Kidney (tissue), 14 donors: ENCODE data around the gene SOWAHD. TPM values are rescaled to one million over a fixed set of nuclear protein-coding genes. Genes with fewer than 3 reads are reported as not detected.

Experiments
- DNase-seq, 5 donors: peaks; one replicate each; pipeline ENCODE4 v3.0.0-alpha.2; 2013 to 2020
- FAIRE-seq: peaks from 2 replicates; lab custom pipeline; 2012; peaks lifted over from hg19 to GRCh38; lab: Jason Lieb, UNC
- H3K27ac ChIP-seq, 2 donors: one replicate each; pipeline ENCODE4 v1.7.0; 2013; ENCODE audit warnings: low read depth in 2 of 2, low read length in 2 of 2, inconsistent platforms in 1 of 2
- H3K27me3 ChIP-seq: one replicate; pipeline ENCODE4 v1.7.1; 2013; ENCODE audit warnings: low read length, inconsistent platforms; ENCODE audit not compliant: control insufficient read depth, insufficient read depth
- H3K36me3 ChIP-seq, 3 donors: one replicate each; pipeline versions ENCODE4 v1.7.0 to v1.7.1; 2013; ENCODE audit warnings: low read length in 3 of 3, control low read depth in 1 of 3, inconsistent platforms in 1 of 3; ENCODE audit not compliant: insufficient read depth in 3 of 3, control insufficient read depth in 2 of 3
- H3K4me1 ChIP-seq, 3 donors: one replicate each; pipeline versions ENCODE4 v1.7.0 to v1.7.1; 2013; ENCODE audit warnings: low read length in 3 of 3, inconsistent platforms in 1 of 3, low read depth in 1 of 3; ENCODE audit not compliant: control insufficient read depth in 2 of 3, insufficient read depth in 2 of 3
- H3K4me3 ChIP-seq, 3 donors: one replicate each; pipeline versions ENCODE4 v1.7.0 to v1.8.1; 2013; ENCODE audit warnings: low read length in 3 of 3, control low read depth in 1 of 3, inconsistent platforms in 1 of 3
- H3K9ac ChIP-seq, 3 donors: one replicate each; pipeline versions ENCODE4 v1.7.0 to v1.7.1; 2013; ENCODE audit warnings: low read length in 3 of 3, control low read depth in 1 of 3, inconsistent platforms in 1 of 3
- H3K9me3 ChIP-seq, 3 donors: one replicate each; pipeline versions ENCODE4 v1.7.0 to v1.7.1; 2013; ENCODE audit warnings: low read length in 3 of 3, control low read depth in 1 of 3, inconsistent platforms in 1 of 3; ENCODE audit not compliant: control insufficient read depth in 2 of 3, insufficient read depth in 1 of 3
- CTCF ChIP-seq: IDR thresholded peaks from 3 replicates; pipeline ENCODE4 v1.5.1; 2012; ENCODE audit warnings: mild to moderate bottlenecking, moderate library complexity, borderline replicate concordance; ENCODE audit not compliant: insufficient read depth; ENCODE audit errors: extremely low read depth
- intact Hi-C: fragments of 100-400 bp; cut with DNase I; formaldehyde crosslinking; loops from one replicate; pipeline ENCODE4 v1.11.1; 2022
- polyA plus RNA-seq: library from polyadenylated mRNA; stranded (reverse); fragments of 350-450 nt; fragmentation: Illumina TruSeq; extraction: RNeasy Lipid Tissue Mini Kit (QIAGEN cat#74804); gene quantifications from one replicate; pipeline ENCODE4 v1.2.3, GENCODE V29; 2014; ENCODE audit warnings: low read depth, low replicate concordance; ENCODE audit not compliant: insufficient read depth
- total RNA-seq: library from RNA; stranded (reverse); fragmentation: NEBNext Ultra II Directional; extraction: Animal tissue kit (Norgen Biotek cat#: 25700); gene quantifications from one replicate; pipeline ENCODE4 v1.2.1, GENCODE V29; 2021
- donor health status: control.
- donor health status: control.
- donor health status: control.
- donor health status: control.
- donor health status: control.
- donor health status: DM: yes; HTN: yes; CAD: no.
- donor health status: Normal renal cell carcinoma (clear cell type).

SOWAHD gene
- total and polyA plus RNA-seq, 2 donors from 2014 or later: 0.92 to 1.3 TPM

DNA sequence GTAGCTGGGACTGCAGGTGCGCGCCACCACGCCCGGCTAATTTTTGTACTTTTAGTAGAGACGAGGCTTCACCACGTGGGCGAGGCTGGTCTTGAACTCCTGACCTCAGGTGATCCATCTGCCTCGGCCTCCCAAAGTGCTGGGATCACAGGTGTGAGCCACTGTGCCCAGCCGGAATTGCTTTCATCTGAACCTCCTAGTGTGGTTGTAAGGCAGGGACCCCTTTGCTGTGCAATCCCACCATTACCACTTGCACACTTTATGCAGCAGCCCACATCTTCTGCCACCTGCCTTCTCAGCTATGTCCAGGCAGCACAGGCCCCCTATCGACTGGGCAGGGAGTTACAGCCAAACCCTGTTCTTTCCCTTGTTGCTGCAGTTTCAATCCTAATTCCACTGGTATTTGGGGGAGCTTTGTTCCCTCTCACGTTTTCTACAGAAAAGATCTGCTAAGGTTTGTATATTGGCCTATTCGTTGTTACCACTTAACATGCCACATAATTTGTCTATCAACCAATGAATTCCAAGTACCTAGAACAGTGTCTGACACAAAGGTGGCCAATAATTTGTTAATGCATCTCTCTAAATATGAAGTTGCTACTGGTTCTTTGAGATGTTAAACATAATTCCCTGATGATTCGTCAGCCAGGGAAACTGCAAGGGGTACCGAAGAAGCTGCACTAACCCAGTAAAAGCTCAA is 26.5 kb downstream of the SOWAHD start:
- H3K27me3 ChIP-seq: no peaks in the 10 kb centered on the region
- no peak overlapping the region for H3K9ac ChIP-seq
- no peak overlapping the region for H3K4me3 ChIP-seq
- H3K27ac ChIP-seq: no peak overlapping the region
- no peaks in the 10 kb centered on the region for H3K4me1 ChIP-seq
- no peaks in the 10 kb centered on the region for H3K9me3 ChIP-seq
- DNase-seq (no peak), FAIRE-seq (no peak)
- TF ChIP-seq CTCF: no peak
- intact Hi-C loops: no loop called here
- peaks cover 0 to 17% (median 3%) of the 10 kb centered on the region in 3 donors for H3K36me3 ChIP-seq

DNA sequence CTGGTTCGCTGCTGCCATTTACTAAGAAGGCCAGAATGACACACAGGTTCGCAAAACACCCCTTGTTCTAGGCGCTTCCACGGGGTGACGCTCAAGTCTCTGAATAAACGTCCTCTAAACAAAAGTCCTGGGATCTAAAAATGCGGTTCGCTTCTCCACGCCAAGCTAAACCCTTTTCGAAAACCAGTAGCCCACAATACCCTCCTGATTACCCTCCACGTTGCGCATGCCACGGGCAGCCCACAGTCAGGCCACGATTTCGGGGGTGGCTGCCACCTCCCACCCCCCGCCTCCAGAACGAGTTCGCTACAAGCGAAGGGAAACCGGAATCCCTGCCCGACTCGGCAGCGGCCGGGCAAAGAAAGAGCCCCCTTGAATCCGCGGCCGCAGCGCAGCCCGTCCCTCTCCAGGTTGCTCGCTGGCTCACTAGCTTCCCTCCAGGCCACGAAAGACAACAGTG is 32.6 kb downstream of the SOWAHD start:
- Histone ChIP-seq H3K9me3 (no peaks in the 10 kb centered on the region), H3K36me3 (peaks cover 0 to 5% (median 0%) of the 10 kb centered on the region in 3 donors), H3K4me1 (no peaks in the 10 kb centered on the region), H3K9ac (peak overlapping the region; percentile 77 to 79 (median 79)), H3K27ac (peak overlapping the region; percentile 95 to 97), H3K4me3 (peak overlapping the region; percentile 79 to 87 (median 84)), H3K27me3 (no peaks in the 10 kb centered on the region)
- FAIRE-seq: no peak
- peak in 4 of 5 donors; percentile 39 to 77 (median 69) for DNase-seq
- no peak for TF ChIP-seq CTCF
- intact Hi-C loops: no loop called here

GRCh38 chrX:119791437-119792231 is 33.2 kb downstream of the SOWAHD start, which contains the start of gene RPL39:
Gene RPL39, minus strand, starts transcription at chrX:119791630. Its CDS starts 54 bp downstream, at chrX:119791576.
- no peaks in the 10 kb centered on the region for H3K4me1 ChIP-seq
- peak within 1 kb of the TSS; percentile 95 to 97 for H3K27ac ChIP-seq
- FAIRE-seq: no peak
- H3K27me3 ChIP-seq: no peaks in the 10 kb centered on the region
- peak within 1 kb of the TSS; percentile 77 to 82 (median 79) for H3K9ac ChIP-seq
- intact Hi-C loops: no loop called here
- H3K4me3 ChIP-seq: peak within 1 kb of the TSS; percentile 79 to 87 (median 84)
- H3K36me3 ChIP-seq: peaks cover 0 to 5% (median 0%) of the 10 kb centered on the region in 3 donors
- H3K9me3 ChIP-seq: no peaks in the 10 kb centered on the region
- TF ChIP-seq CTCF: no peak
- DNase-seq: peak; percentile 86 to 95 (median 92)
